Stimulated activated CD4-positive, alpha-beta T cell treated with anti-CD3 and anti-CD28 coated beads, Interleukin-2, amount 100 ng/mL, for 48 hours (primary cell): ENCODE results near the gene TNRC18.
"Not testable (repeated sequence)": the region's sequence is repeated elsewhere in the genome, so short reads cannot be mapped to it uniquely, and the experiment has no call there.

Source experiments
- DNase-seq, 2 donors: peaks; one replicate each; pipeline ENCODE4 v3.0.0-alpha.2; 2020

TNRC18 gene

DNA sequence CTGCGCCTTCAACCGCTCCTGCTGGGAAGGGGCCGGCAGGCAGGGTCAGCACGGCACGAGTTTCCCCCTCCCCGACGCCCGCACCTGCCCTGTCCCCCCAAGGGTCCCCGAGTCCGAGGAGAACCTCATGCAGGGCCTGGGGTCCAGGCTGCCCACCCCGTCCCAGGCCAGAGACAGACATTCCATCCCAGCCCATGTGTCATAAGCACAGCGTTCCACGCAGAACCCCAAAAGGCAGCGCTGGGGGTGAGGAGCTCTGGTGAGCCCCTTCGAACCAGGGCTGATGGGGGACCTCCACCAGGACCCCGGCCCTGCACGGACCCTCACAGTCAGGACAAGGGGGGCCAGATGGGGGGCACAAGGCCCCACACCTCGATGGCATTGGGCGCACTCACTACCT is 49.2 kb downstream of the TNRC18 start:
- DNase-seq = no peak

DNA sequence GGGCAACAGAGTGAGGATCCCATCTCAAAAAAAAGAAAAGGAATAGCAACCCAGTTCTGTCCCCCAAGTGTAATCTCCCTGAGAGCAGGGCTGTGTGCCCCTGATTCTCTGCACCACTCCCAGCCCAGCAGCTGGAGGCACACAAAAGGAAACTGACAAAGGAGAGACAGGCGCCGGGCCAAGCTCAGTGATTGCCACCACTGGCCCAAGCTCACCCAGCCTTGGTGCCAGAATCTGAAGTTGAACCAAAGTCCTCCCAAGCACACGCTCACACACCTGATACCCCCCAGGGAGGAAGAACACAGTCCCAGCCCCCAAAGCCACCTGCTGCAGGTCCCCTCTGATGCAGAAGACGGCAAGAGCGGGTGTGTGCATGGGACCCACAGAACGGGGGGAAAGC is 50.3 kb downstream of the TNRC18 start:
- no peak for DNase-seq

DNA sequence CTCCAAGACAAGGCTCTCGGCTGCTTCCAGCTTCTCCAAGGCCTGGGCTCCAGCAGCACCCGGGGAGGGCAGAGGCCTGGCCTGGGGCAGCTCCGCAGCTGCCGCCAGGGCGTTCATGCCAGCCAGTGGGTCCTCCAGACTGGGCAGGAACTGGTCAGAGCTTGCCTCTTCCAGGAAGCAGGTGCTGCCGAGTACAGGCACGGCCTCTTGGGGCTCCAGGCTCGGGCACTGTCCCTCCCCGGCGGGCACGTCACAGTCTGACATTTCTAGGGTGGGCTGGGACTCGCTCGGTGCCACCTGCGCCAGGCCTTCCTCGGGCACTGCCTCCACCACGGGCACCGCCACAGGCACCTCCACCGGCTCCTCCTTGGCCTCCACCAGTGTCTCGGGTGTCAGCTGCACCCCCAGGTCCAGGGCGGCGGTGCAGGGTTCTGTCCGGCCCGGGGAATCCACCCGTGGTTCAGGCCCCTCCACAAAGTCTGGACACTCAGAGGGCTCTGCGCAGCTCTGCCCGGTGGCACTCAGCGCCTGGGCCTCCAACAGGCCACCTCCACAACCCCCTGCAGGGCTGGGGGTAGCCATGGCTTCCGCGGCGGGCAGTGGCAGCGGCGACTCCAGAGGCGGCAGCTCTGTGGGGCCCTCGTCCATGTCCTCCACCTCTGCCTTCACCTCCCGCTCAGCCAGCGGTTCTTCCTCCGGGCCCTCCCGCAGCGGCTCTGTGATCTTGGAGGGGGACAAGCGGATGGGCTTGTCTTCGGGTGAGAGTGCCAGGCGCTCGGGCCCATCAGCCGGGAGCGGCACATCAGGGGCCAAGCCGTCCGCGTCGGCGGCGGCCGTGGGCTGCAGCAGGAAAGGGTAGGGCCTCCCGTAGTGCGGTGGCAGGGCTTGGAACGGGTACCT is 52.9 kb downstream of the TNRC18 start:
- no peak for DNase-seq

DNA sequence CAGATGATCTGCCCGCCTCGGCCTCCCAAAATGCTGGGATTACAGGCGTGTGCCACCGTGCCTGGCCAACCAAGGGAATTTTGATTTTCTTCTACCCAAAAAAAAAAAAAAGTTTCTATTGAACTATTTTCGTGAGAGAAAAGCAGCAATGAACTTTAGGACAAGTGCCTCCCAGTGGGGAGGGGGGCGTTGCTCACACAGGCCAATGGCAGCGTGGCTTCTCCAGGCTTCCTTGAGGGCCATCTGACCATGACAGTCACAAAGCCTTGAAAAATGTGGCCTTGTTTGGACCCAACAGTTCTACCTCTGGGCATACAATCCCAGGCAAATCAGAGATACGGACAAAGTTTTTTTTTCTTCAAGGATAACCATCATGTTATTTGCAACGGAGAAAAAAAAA is 56.0 kb downstream of the TNRC18 start:
- DNase-seq = no peak

DNA sequence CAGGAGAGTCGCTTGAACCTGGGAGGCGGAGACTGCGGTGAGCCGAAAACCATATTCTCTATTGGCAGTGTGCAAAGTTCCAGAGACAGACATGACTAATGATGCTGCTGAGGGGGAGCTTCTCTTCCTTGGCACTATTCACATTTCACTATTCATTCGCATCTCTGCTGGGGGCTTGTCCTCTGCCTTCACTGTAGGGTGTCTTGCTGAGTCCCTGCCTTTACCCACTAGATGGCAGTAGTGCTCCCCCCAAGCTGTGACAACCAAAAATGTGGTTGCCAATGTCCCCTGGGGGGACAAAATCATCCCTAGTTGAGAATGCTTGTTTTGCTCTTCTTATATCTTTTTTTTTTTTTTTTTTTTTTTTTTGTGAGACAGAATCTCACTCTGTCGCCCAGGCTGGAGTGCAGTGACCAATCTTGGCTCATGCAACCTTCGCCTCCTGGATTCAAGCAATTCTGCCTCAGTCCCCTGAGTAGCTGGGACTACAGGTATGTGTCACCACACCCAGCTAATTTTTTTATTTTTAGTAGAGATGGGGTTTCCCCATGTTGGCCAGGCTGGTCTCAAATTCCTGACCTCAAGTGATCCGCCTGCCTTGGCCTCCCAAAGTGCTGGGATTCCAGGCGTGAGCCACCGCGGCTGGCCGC is 57.5 kb downstream of the TNRC18 start:
- DNase-seq = peak; percentile 39 to 43

DNA sequence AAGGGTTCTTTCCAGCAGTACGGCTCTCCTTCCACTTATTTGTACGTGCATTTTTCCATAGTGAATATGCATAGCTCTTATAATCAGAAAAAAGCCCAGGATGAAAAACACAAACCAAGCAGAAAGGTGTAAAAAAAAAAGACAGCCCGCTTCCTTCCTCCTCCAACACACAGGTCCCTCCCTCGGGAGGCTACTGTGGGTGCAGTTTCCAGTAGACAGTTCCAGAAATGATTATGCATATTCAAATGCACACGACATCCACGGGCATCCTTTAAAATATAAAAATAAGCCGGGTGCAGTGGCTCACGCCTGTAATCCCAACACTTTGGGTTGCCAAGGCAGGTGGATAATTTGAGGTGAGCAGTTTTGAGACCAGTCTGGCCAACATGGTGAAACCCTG is 59.9 kb downstream of the TNRC18 start:
- no peak for DNase-seq

DNA sequence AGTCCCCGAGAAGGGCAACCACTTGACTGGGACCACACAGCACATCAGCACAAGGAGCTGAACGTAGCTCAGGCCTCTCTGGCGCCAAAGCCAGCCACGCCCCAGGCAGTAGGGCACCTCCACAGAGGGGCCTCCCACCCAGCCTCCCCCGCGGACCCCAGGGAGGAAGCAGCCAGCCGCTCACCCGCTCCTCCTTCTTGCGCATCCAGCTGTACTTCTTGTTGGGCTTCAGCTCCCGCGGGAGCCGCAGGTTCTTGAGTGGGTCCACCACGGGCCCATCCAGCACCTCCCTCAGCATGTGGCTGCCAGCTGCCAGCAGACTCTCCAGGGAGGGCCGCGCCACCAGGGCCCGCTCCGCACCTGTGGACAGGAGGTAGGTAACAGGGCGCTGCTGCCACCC is 61.2 kb downstream of the TNRC18 start:
- DNase-seq = no peak

DNA sequence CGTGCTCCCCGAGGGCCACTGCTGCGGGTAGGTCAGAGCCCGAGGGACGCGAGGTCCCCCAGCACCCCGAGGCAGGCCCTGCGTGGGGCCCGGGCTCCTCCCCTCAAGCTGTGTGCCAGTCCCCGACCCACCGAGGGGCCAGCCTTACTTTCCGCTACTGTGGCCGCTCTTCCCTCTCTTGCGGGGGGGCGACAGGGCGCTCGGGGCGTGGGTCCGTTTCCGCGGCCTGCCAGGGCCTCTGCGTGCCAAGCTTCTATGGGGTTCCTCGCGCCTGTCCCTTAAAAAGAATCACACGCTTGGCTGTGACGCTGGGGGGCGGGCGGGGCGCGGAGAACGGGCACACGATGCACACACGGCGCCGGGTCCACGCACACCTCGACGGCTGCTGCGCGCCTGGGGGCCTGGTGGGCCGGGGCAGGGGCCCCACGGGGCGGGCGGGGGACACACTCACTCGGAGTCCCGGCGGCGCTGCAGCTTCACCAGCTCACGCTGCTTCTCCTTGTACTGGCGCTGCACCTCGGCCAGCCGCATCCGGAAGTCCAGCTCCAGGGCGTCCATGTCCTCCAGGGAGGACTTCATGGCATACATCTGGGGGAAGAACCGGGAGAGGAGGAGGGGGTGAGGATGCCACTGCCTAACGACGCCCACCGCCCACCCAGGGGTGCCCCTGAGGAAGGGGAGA is 62.0 kb downstream of the TNRC18 start:
- no peak for DNase-seq

DNA sequence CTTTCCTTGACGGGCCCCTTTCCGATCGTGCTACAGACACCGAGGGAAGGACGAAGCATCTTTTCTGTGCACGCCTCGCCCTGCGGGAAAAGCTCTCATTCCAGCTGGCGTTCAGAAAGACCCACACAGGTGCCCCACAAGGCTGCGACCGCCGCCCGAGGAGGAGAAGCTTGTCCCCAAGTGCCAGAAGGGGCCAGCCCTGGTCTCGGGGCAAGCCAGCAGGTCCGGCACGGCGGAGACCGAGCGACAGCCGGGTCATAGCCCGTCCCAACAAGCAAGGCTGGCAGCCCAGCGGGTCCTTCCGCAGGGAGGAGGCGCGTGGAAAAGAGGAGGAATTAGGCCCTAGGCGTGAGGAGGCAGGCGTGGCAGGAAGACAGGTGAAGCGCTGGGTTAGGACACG is 62.7 kb downstream of the TNRC18 start:
- no peak for DNase-seq

DNA sequence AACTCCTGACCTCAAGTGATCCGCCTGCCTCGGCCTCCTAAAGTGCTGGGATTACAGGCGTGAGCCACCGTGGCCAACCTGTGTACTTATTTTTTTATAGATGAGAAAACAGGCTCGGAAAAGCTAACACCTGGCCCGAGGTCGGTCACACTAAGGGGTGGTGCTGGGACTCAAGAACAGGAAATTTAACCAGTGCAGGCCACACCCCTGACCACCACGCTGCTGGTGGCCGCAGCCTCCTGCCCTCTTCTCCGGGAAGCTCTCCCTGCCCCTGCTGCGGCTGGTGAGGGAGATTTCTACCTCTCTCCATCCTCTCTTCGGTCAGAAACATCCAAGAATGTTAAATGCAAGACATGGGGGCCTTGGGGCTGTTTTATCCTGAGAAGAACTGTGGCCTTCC is 63.2 kb downstream of the TNRC18 start:
- DNase-seq = no peak

DNA sequence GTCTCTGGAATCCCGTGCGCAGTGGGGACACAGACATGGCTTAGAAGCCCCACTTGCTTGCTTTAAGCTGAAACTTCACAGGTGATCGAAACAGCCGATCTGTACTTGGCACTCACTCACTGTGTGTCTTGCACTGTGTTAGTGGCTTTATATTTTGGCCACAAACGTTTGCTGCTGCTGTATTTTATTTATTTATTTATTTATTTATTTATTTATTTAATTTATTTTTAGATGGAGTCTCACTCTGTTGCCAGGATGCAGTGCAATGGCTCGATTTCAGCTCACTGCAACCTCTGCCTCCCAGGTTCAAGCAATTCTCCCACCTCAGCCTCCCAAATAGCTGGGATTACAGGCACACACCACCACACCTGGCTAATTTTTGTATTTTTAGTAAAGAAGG is 63.6 kb downstream of the TNRC18 start:
- not testable (repeated sequence) for DNase-seq

DNA sequence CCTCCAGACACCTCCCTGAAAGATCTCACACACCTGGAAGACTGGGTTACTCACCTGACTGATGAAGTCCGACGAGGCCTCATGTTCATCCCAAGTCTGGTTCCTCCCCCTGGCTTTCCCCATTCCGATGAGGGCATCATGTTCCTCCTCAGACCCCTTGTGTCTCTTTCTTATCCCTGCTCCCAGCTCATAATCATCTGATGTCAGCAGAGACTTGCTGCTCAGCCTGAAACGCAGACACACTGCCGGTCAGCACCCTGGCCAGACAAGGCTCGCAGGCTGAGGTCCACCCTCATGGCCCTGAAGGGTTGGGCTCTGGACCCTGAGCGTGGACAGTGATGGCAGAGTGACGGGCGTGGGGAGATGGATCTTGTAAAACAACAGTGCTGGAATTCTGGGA is 64.3 kb downstream of the TNRC18 start:
- no peak for DNase-seq

DNA sequence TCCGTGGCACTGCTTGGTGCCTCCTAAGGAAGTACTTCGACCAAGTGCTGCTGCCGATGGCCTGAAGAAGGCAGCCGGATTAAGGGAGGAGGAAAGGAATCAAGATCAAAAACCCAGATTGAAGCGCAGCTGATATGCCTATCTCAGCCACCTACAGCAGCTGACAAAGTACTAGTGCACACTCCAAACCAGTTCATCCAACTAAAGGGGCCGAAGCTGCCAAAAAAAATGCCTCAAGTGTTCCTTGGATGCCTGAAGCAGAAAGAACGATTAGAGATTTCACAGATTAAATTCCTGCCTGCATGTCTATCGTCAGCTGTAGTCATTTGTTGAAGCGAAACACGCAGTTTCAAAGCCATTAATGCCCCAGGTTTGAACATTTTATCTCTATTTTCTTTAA is 65.7 kb downstream of the TNRC18 start:
- DNase-seq = no peak

DNA sequence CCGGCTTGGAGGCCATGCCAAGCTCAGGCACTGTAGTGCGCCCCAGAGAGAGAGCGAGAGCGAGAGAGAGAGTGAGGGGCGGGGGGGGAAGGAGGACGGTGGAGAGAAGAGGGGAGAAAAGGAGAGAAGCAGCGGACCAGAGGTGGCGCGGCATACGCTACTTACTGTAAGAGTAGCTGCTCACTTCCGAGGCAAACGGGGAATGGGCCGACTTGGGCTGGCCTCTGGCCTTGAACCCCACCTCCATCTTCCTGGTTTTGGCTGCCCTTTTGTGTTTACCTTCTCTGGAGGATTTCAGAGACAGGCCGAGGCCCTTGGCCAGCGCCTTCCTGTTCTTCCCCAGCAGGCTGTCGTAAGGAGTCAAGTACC is 66.9 kb downstream of the TNRC18 start:
- no peak for DNase-seq

DNA sequence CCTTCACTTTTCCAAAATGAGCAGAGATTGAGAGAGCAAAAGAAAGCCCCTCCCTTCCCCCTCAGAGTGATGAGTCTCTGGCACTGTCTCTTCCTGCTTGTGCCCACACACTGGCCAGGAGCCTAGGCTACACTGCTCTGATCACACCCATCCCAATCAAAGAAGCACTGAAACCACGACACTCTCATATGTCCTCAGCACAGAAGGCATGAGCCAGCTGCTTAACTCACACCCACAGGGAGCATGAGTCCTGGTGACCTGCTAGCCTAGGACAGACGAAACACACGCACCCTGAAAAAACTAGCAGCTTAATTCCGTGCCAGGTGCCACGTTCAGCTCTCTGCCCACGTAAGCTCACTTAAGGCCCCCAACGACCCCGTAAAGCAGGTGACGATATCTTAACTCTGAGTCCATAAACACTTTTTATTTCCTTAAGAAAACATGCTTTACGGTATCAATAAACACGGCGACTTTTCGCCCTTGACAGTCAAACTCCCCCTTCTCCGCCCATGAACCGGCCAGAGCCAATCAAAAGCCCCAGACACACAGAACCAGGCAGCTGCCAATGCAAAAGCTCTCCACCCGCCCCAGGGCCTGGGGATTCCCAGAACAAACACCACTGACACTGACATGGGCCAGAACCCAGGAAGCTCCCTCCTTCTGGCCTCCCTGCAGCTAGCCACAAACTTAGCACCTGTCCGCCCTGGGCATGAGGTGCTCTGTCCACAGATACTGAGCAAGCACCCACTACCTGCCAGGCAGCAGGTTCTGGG is 69.0 kb downstream of the TNRC18 start:
- no peak for DNase-seq

DNA sequence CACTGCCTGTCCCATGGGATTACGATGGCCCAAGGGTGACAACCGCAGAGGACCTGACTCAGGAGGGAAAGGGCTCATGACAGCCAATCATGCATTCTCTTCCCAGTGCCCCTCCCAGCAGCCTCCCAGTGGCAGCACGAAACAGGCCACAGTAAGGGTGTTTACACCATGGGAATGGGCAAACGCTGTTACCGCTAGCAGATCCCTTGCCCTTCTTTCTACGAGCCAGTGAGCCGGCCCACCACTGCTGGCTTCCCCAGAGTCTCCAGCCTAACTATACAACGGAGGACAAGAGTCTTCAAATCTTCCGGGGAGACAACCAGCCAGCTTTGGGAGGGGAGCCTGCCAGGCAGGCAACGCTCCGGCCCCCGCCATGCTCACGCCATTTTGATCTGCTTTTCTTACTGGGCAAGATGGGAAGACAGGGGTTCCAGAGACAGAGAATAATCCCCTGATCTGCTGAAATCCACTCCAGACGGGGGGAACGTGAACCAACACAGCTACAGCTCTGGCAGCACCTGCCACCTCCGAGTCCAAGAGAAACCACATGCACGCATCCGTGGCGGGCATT is 71.1 kb downstream of the TNRC18 start:
- DNase-seq = no peak

DNA sequence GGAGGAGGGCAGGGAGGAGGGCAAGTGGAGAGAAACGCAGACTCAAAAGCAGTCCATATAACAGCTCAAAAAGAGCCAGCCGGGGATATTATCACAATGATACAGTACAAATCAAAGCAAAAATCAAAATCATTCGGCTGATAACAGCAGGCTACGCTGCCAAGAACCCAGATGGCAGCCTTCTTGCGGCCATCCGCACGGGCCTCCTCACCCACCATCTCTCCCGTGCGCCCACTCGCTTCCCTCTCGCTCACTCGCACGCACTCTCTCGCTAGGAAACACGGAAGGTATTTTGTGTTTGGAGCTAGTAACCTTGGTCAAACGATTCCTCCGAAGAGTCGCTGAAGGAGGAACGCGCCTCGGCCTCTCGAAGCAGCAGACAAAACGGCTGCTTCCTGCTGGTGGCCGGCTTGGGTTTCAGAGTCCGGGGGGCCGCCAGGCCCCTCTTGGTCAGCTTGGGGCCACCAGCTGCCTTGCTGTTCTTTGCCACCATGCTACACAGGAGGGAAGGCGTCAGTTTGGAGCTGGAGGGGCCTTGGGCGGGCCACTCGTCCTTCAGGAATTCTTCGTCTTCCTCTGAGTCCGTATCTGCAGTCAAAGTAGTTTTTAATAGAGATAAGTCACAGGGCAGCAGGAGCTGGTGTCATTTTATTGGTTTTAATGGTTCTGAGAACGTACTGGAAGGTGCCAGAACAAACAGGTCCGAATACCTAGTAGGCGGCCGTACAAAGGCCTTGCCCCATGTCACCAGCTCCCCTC is 71.9 kb downstream of the TNRC18 start:
- DNase-seq = no peak

DNA sequence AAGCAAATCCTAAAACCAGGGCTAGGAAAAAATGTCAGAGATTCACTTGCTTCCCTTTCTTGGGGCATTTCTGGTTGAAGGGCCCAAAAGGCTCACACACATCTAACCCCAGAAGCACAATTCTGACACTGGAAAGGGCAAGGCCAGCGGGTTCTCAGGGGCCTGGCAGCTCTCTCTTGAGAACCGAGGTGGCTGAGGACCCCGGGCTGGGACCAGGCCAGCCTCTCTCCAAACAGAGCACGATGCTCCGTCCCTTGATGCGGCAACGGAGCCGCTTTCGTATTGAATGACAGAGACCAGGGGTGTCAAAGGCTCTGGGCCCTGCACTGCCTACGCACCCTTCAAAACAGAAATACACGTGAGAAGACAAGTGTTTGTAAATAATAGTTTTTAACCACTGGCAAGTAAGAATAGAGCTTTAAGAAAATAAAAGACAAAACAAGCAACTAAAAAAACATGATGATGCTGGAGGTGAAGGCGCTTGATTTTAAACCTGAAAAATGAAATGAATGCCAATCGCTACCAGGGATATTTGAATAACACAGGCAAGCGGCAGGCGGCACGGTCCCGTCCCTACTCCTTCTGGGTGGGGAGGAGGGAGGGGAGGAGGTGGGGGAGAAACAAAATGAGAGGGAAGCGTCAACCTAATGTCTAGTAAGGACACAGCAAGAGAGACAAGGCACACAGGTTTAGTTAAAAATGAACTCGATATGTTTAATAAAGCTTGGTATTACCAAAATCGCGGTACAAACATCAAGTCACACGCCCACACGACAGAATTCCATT is 72.8 kb downstream of the TNRC18 start:
- DNase-seq = no peak

DNA sequence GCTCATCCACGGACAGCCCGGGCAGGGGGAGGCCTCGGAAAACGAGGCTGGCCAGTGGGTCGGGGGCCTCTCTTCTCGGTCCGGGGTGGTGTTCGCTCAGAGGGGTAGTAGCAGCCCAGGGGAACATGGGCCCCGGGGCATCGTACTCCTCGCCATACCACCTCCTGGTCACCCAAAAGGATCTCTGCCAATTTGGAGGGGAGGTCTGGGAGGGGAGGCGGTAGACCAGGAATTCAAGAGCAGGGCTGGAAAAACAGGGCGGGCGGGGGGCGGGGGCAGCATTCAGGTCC is 73.5 kb downstream of the TNRC18 start:
- DNase-seq = no peak

DNA sequence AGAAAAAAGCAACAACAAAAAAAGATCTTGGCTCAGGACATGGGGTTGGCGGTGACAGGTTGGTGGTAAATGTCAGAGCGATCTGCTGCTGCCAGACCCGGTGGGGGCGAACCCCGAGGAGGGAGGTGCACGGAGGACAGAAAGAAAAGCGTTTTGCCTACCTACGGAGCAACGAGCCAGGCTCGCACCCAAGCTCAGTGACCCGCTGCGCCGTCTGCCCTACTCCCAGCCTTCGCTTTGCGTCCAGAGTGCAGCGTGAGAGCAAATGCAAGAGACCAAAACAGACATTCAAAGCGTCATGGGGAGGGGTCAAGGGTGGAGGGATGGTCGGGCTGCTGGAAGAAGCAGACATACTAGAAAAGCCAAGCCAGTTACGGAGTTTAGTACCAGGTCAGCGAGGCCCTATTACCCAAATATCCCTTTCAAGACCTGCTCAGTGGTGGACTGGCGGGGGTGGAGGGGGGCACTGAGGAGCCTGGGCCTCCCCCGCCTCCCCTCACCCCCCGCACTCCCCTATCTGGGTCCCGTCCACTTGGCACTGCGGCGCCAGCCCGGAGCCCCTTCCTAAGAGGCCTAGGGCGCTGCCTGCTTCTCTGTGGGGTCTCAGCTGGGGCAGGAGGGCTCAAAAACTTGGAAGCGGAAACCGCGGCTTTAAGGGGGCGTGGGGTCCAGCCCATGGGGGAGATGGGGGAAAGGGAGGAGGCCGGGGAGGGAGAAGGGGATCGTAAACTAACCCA is 74.0 kb downstream of the TNRC18 start:
- DNase-seq = no peak

DNA sequence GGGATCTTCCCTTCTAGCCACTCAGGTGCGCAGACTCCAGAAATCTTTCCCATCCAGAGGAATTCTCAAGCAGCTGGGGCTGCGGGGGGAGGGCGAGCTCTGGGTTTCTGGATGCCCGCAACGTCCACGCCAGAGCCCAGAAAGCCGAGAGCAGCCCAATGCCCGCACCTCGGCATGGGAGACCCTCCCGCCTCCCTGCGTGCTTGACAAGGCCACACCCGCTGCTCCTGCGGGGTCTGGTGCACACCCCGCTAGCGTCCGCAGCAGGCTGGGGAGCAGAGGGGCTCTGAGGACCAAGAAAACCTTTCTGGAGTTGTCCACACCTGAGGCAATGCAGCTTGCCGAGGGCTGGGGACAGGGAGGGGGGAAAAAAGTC is 74.6 kb downstream of the TNRC18 start:
- DNase-seq = no peak
